ENCODE data around the gene SLC7A1. TPM values are rescaled to one million over a fixed set of nuclear protein-coding genes. Genes with fewer than 3 reads are reported as not detected.

Gene SLC7A1
- total and polyA plus RNA-seq, 8 donors: 5.2 to 143 (median 32.9) TPM

DNA sequence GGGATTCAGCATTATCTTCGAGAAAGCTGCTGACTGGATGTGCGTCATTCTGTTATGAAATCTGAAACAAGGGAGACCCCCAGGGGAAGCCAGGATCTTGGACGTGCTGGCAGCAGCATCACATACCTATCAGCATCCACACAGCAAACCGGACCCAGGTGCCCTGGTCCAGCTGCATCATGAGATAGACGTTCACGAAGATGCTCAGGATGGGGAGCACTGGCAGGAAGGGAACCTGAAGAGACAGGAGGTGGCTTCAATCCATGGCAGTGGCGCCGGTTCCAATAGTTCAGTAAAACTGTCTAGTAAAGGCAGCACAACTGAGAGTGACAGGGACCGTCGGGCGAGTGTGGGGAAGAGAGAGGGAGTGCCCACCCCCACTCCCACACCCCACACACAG lies 79.5 kb downstream of the SLC7A1 start:
- H3K9me3 ChIP-seq: no peaks in the 10 kb centered on the region
- H3K4me3 ChIP-seq: no peak overlapping the region
- intact Hi-C loops (cut with DNase I): loop anchor here in 1 of 3 donors (10.0 kb wide), 1 partner anchor 599 kb away; no protein-coding TSS in a partner anchor
- ATAC-seq (no peak), FAIRE-seq (no peak), DNase-seq (peak in 1 of 6 donors; percentile 26)
- TF ChIP-seq, protein P1, sequence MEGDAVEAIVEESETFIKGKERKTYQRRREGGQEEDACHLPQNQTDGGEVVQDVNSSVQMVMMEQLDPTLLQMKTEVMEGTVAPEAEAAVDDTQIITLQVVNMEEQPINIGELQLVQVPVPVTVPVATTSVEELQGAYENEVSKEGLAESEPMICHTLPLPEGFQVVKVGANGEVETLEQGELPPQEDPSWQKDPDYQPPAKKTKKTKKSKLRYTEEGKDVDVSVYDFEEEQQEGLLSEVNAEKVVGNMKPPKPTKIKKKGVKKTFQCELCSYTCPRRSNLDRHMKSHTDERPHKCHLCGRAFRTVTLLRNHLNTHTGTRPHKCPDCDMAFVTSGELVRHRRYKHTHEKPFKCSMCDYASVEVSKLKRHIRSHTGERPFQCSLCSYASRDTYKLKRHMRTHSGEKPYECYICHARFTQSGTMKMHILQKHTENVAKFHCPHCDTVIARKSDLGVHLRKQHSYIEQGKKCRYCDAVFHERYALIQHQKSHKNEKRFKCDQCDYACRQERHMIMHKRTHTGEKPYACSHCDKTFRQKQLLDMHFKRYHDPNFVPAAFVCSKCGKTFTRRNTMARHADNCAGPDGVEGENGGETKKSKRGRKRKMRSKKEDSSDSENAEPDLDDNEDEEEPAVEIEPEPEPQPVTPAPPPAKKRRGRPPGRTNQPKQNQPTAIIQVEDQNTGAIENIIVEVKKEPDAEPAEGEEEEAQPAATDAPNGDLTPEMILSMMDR (IDR thresholded peaks at IDR 0.05): no peak
- H3K27me3 ChIP-seq: no peaks in the 10 kb centered on the region
- 93 to 94% methylated on average over 11 of the region's 11 CpGs for WGBS, 2 donors
- peaks cover 0 to 58% (median 24%) of the 10 kb centered on the region in 3 donors for H3K36me3 ChIP-seq
- no peaks in the 10 kb centered on the region for H3K4me1 ChIP-seq
- H3K27ac ChIP-seq: no peak overlapping the region

DNA sequence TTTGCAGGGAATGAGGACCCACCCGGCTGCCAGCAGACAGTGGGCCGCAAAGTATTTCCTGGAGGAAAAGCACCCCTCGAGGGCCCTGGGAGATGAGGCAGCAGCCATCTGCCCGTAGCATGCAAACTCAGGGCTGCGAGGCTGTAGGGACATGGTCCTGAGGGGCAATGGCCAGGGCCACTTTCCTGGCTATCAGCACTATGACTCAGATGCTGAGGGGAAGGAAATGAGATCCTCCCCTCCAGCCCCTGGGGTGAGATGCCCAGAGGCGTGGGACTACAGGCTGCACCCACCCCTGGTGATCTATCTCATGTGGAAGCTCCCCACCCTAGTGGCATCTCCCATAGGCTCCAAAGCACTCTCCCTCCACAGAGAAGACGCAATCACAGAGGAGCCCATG lies 80.1 kb downstream of the SLC7A1 start:
- intact Hi-C loops (cut with DNase I): loop anchor here in 1 of 3 donors (10.0 kb wide), 1 partner anchor 599 kb away; no protein-coding TSS in a partner anchor

DNA sequence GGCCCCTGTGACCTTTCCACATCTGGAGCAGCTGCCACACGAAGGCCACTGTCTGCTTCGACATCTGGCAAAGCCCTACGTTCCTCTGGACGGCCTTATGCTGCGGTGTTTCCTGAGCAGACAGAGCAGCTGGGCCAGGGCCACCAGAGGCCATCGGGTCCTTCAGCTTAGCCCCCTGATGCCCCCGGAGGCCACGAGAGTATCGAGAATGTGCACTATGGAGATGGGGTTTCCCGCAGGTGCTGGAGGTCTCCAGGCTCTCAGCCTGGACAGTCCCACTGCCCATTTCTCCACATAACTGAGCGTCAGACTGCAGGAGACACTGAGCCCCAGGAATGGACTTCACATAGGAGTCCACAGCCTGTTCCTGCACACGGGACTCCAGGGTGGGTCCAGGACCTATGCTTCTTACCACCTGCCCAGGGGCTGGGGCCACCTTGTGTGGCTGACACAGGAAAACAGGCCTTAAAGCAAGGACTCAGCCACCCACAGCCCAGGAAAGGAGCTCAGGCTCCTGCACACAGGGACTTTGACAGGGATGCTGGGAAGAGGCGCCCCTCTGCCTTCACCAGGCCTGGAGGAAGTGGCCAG lies 80.7 kb downstream of the SLC7A1 start:
- Histone ChIP-seq H3K36me3 (peaks cover 0 to 58% (median 24%) of the 10 kb centered on the region in 3 donors), H3K4me1 (no peaks in the 10 kb centered on the region), H3K27ac (no peak overlapping the region), H3K27me3 (no peaks in the 10 kb centered on the region), H3K4me3 (no peak overlapping the region), H3K9me3 (no peaks in the 10 kb centered on the region)
- FAIRE-seq (no peak), DNase-seq (peak in 1 of 6 donors; percentile 31), ATAC-seq (no peak)
- TF ChIP-seq, protein P1 (IDR thresholded peaks at IDR 0.05): no peak
- intact Hi-C loops (cut with DNase I): loop anchor here in 2 of 3 donors (5.0 to 10.0 kb wide), 2 partner anchors 192 to 600 kb away; no protein-coding TSS in a partner anchor
- 77 to 86% methylated on average over 13 of the region's 13 CpGs for WGBS, 2 donors

More for the DNA sequence above, 80.1 kb downstream of the SLC7A1 start:
- Histone ChIP-seq H3K4me1 (no peaks in the 10 kb centered on the region), H3K36me3 (peaks cover 0 to 58% (median 24%) of the 10 kb centered on the region in 3 donors), H3K9me3 (no peaks in the 10 kb centered on the region), H3K4me3 (no peak overlapping the region), H3K27me3 (no peaks in the 10 kb centered on the region), H3K27ac (no peak overlapping the region)
- FAIRE-seq (no peak), DNase-seq (peak in 1 of 6 donors; percentile 34), ATAC-seq (no peak)
- 94 to 96% methylated on average over 7 of the region's 7 CpGs for WGBS, 2 donors
- TF ChIP-seq, protein P1 (IDR thresholded peaks at IDR 0.05): no peak

DNA sequence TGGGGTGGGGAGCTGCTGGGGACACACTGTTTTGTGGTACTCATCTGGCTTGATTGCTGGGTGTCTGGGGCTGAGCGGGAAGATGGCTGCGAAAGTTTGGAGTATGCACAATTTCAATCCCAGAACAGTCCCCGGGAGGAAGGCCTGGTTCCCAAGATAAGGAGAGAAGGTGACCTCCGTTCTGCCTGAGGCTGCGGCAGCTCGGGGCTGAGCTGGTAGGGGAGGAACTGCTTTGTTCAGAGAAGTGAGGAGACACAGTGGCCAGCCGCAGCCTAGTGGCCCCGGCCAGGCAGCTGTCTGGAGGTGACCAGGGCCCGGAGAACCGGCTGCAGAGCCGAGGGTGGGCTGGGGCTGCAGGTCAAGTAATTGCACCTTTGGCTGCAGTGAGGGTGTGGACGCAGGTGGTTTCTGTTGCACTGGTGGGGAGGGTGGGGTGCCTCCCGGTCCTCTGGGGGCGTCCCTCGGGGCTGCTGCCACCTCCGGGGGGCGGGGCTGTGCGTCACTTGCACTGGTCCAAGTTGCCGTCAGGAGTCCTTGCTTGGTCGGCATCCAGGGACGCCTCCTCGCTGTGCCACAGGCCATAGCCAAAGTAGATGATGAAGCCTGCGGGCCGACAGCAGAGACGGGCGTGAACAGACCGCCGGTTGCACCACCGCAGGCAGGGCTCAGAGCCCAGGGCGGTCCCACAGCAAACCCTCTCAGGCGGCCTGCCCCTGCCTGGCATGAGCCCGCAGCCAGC lies 81.3 kb downstream of the SLC7A1 start:
- Histone ChIP-seq H3K4me3 (no peak overlapping the region), H3K27ac (no peak overlapping the region), H3K36me3 (peaks cover 0 to 58% (median 24%) of the 10 kb centered on the region in 3 donors), H3K27me3 (no peaks in the 10 kb centered on the region), H3K4me1 (no peaks in the 10 kb centered on the region), H3K9me3 (no peaks in the 10 kb centered on the region)
- TF ChIP-seq, protein P1 (IDR thresholded peaks at IDR 0.05): no peak
- ATAC-seq: no peak
- no peak for FAIRE-seq
- 91 to 92% methylated on average over 32 of the region's 32 CpGs for WGBS, 2 donors
- DNase-seq: peak in 1 of 6 donors; percentile 56
- intact Hi-C loops (cut with DNase I): loop anchor here in 2 of 3 donors (5.0 to 10.0 kb wide), 2 partner anchors 193 to 601 kb away; no protein-coding TSS in a partner anchor
